Renal cortical epithelial cell (primary cell): ENCODE data around the gene PLAAT1. TPM values are rescaled to one million over a fixed set of nuclear protein-coding genes. Genes with fewer than 3 reads are reported as not detected.

Source experiments
- DNase-seq: peaks from one replicate; pipeline ENCODE4 v3.0.0-alpha.2; 2011; ENCODE audit warnings: low read depth
- total RNA-seq: library from RNA; depleted of rRNA; stranded (reverse); fragments of >200 nt; gene quantifications from 2 replicates; pipeline ENCODE4 v1.2.3, GENCODE V29; 2014

PLAAT1 gene
- total RNA-seq, 1 donor from 2014 or later, result 0.20 TPM

DNA sequence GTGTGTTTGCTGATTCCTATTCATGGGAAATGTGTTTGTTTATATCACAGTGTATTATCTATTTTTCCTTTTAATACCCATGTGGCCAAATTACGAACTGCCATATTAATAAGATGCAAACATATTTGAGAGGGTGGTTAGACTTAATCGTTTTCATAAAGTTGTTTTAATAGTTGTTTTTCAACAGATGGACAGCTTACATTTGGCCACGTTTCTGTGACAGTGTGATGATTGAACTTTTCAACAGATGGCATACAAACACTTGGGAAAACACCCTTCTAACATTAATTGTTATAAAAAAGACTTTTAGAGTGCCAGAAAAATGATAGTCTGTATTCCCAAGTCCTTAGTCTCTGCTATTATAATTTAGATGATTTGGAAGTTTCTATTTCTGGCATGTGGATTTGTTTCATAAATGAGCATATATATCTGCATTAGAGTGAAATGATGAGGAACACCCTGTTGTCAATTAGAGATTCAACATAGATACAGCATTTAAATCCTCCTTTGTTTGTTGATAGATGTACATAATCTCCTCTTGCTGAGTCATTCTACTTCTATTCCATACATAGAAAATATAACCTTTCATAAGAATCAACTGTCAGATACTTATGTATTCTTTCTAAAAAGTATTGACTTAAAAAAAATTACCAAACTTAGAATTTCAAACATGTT, 13.1 kb downstream of the PLAAT1 start:
- no peak for DNase-seq

GRCh38 chr3:193261970-193262369, 20.9 kb downstream of the PLAAT1 start:
- DNase-seq, result no peak

- DNase-seq, result no peak
Measured at GRCh38 chr3:193262707-193263106, 21.7 kb downstream of the PLAAT1 start.

DNA sequence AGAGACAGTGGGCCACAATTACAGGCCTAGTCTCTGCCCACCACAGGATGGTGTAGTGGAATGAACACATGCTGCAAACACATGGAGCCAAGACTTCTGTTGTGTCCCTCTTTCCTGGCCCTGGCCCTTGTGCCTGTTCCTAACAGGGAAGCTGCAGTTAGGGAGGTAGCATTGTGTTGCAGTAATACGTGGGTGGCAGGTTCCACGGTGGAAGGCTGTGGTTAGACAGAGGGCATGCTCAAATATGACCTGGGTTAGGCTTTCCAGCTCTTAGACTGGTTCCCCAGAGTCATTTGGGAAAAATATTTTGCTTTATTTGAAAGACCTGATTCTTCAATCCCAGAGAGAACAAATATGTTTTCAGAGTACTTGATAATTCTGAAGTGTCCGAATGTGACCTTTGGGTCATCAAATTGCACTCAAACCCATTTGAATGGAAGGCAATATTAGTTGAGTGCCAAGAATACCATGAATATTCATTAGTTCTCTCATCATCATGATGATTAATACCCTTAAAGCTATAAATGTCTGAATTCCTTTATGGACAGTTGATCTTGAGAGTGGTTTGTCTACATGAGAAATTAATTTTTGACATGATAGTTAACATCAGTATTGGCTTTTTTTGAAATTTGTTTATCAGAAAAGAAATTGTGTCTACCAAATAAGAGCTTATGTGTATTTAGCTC, 28.5 kb downstream of the PLAAT1 start:
- peak; percentile 18 for DNase-seq

GRCh38 chr3:193270451-193270850, 29.4 kb downstream of the PLAAT1 start:
- DNase-seq, result no peak

DNA sequence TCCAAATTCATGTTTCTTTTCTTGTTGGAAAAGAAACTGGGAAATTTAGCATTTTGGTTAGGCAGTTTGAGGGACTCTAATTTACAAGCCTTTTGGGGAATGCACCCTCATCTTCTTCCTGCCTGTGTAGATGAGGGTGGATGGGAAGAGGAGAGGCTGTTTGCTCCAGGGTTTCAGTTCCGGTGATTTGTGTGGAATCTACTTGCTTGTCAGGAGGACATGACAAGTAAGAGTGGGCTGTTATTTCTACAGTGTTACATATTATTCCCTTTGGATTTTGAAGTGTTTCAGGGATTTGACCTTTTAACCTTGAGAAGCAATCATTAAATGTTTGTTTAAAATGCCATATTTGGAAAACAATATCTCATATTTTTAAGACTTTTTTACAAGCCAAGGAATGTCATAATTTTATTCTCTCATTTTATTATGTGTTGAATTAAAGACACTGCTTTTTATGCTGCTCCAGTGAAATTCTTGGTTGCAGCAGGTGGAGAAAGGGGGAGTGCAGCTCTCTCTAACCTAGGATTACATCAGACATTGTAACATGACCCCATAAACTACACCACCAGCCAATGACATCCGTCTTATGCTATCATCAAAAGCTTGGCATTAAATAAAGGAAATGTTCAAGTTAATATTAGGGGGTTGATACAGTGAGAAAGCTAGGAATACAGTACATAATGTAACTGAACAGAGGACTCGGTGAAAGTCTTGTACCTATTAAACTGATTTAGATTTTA, 30.2 kb downstream of the PLAAT1 start:
- peak; percentile 4 for DNase-seq

- no peak for DNase-seq
Measured at GRCh38 chr3:193292386-193292785, 51.4 kb downstream of the PLAAT1 start.

- DNase-seq, result no peak
Measured at GRCh38 chr3:193295985-193296384, 55.0 kb downstream of the PLAAT1 start.

- DNase-seq, result peak; percentile 26
Measured at GRCh38 chr3:193297421-193297820, 56.4 kb downstream of the PLAAT1 start.

GRCh38 chr3:193301433-193301832, 60.4 kb downstream of the PLAAT1 start:
- peak; percentile 87 for DNase-seq

GRCh38 chr3:193305356-193305755, 64.3 kb downstream of the PLAAT1 start:
- no peak for DNase-seq

- DNase-seq, result no peak
Measured at GRCh38 chr3:193310914-193311723, 70.1 kb downstream of the PLAAT1 start.

GRCh38 chr3:193313061-193313958, 72.3 kb downstream of the PLAAT1 start:
- DNase-seq, result no peak

DNA sequence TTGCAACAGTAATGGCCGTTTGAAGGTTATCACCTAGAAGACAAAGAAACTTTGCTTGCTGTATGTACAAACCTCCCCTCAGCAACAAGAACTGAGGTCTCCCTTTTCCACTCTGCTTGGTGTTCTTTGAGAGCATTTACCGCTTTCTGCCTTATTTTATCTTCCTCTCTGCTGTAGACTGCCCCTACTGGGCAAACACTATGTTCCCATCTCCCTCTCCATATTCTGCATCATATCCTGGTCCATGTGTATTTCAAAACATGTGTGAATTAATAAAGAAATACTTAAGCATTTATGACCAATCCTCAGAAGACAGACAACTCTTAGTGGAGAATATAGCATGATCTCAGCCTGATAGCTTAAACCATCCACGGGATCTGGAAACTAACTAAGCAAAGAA, 73.1 kb downstream of the PLAAT1 start:
- DNase-seq, result no peak

GRCh38 chr3:193317682-193318300, 76.8 kb downstream of the PLAAT1 start:
- peak; percentile 86 for DNase-seq

Other genes starting within 250 kb of the PLAAT1 start
- not detected in 2 replicates for gene ATP13A5, start 137.5 kb downstream of the PLAAT1 start, total RNA-seq